Measurements from ENCODE around the gene MACO1.
"Not testable (repeated sequence)": the region's sequence is repeated elsewhere in the genome, so short reads cannot be mapped to it uniquely, and the experiment has no call there.

MACO1 gene

GRCh38 chr1:25437672-25438071 is 7.0 kb downstream of the MACO1 start:
- H3K27ac ChIP-seq = no peak overlapping the region
- no peak for DNase-seq (ENCODE audit: low read depth, low spot score)
- H3K36me3 ChIP-seq (ENCODE audit: insufficient read depth, low read length) = no peaks in the 10 kb centered on the region
- no peak for TF ChIP-seq FOXP2 (optimal IDR thresholded peaks at IDR 0.05; ENCODE audit: control extremely low read depth, extremely low read length, insufficient read depth)
- TF ChIP-seq POLR2AphosphoS5 (IDR thresholded peaks at IDR 0.05; ENCODE audit: borderline replicate concordance, low read depth, low read length) = no peak
- TF ChIP-seq EZH2 (IDR thresholded peaks at IDR 0.05) = no peak
- no peak overlapping the region for H3K9ac ChIP-seq (ENCODE audit: insufficient read length)
- H3K9me3 ChIP-seq (ENCODE audit: low read depth, low read length) = no peaks in the 10 kb centered on the region
- H3K4me3 ChIP-seq = no peak overlapping the region

GRCh38 chr1:25439287-25439686 is 8.6 kb downstream of the MACO1 start:
- no peaks in the 10 kb centered on the region for H3K9me3 ChIP-seq (ENCODE audit: low read depth, low read length)
- H3K9ac ChIP-seq (ENCODE audit: insufficient read length) = no peak overlapping the region
- no peak overlapping the region for H3K27ac ChIP-seq
- DNase-seq (ENCODE audit: low read depth, low spot score) = no peak
- TF ChIP-seq EZH2 (IDR thresholded peaks at IDR 0.05) (no peak), POLR2AphosphoS5 (IDR thresholded peaks at IDR 0.05; ENCODE audit: borderline replicate concordance, low read depth, low read length) (no peak), FOXP2 (optimal IDR thresholded peaks at IDR 0.05; ENCODE audit: control extremely low read depth, extremely low read length, insufficient read depth) (no peak)
- H3K36me3 ChIP-seq (ENCODE audit: insufficient read depth, low read length) = no peaks in the 10 kb centered on the region
- no peak overlapping the region for H3K4me3 ChIP-seq

GRCh38 chr1:25442178-25442577 is 11.5 kb downstream of the MACO1 start:
- no peaks in the 10 kb centered on the region for H3K36me3 ChIP-seq (ENCODE audit: insufficient read depth, low read length)
- no peaks in the 10 kb centered on the region for H3K9me3 ChIP-seq (ENCODE audit: low read depth, low read length)
- no peak overlapping the region for H3K9ac ChIP-seq (ENCODE audit: insufficient read length)
- TF ChIP-seq FOXP2 (optimal IDR thresholded peaks at IDR 0.05; ENCODE audit: control extremely low read depth, extremely low read length, insufficient read depth) (no peak), EZH2 (IDR thresholded peaks at IDR 0.05) (no peak), POLR2AphosphoS5 (IDR thresholded peaks at IDR 0.05; ENCODE audit: borderline replicate concordance, low read depth, low read length) (no peak)
- DNase-seq (ENCODE audit: low read depth, low spot score) = no peak
- no peak overlapping the region for H3K27ac ChIP-seq
- H3K4me3 ChIP-seq = no peak overlapping the region

DNA sequence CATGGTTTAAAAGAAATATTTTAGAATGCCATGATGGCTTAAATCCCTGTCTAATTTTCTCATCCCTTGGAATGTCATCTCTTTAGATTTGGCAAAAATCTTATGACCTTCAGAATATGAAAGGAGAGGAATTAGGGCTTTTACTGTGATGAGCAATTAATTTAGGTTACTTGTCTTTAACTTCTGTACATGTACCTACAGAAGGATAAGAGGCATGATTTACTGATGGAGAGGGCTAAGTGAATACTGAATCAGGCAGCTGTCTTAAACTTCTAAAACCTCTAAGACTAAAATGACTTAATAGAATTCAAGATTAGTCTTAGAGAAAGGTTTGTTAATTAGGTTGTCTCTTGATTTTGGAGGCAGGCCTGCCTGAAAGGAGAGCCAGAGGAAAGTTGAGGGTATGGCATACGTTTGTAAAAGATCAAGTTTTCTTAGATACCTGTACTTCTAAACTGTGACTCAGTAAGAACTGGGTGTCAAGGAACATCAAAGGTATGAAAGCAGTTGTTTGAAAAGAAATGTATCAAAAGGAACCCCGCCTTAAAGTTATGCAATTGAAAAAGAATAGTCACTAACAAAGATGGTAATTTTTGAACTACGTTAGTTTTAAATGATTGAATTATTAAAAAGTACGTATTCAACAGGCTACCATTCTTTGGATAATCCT is 12.5 kb downstream of the MACO1 start:
- TF ChIP-seq FOXP2 (optimal IDR thresholded peaks at IDR 0.05; ENCODE audit: control extremely low read depth, extremely low read length, insufficient read depth) (no peak), EZH2 (IDR thresholded peaks at IDR 0.05) (no peak), POLR2AphosphoS5 (IDR thresholded peaks at IDR 0.05; ENCODE audit: borderline replicate concordance, low read depth, low read length) (no peak)
- Histone ChIP-seq H3K36me3 (ENCODE audit: insufficient read depth, low read length) (no peaks in the 10 kb centered on the region), H3K9me3 (ENCODE audit: low read depth, low read length) (no peaks in the 10 kb centered on the region), H3K27ac (no peak overlapping the region), H3K4me3 (no peak overlapping the region), H3K9ac (ENCODE audit: insufficient read length) (no peak overlapping the region)
- no peak for DNase-seq (ENCODE audit: low read depth, low spot score)

GRCh38 chr1:25444604-25445003 is 13.9 kb downstream of the MACO1 start:
- not testable (repeated sequence) for H3K36me3 ChIP-seq (ENCODE audit: insufficient read depth, low read length); H3K9ac ChIP-seq (ENCODE audit: insufficient read length); DNase-seq (ENCODE audit: low read depth, low spot score); H3K9me3 ChIP-seq (ENCODE audit: low read depth, low read length); H3K27ac ChIP-seq; H3K4me3 ChIP-seq

GRCh38 chr1:25445993-25446538 is 15.4 kb downstream of the MACO1 start:
- TF ChIP-seq POLR2AphosphoS5 (IDR thresholded peaks at IDR 0.05; ENCODE audit: borderline replicate concordance, low read depth, low read length) = no peak
- no peak for TF ChIP-seq FOXP2 (optimal IDR thresholded peaks at IDR 0.05; ENCODE audit: control extremely low read depth, extremely low read length, insufficient read depth)
- TF ChIP-seq EZH2 (IDR thresholded peaks at IDR 0.05) = no peak
- Histone ChIP-seq H3K4me3 (peak overlapping the region; percentile 55), H3K9me3 (ENCODE audit: low read depth, low read length) (no peaks in the 10 kb centered on the region), H3K36me3 (ENCODE audit: insufficient read depth, low read length) (0 out of 2 replicates have a peak, but pooled peaks cover 3% of the 10 kb centered on the region), H3K27ac (peak overlapping the region; percentile 91), H3K9ac (ENCODE audit: insufficient read length) (peak overlapping the region; percentile 34)
- DNase-seq (ENCODE audit: low read depth, low spot score) = no peak

GRCh38 chr1:25447547-25447946 is 16.9 kb downstream of the MACO1 start:
- Histone ChIP-seq H3K27ac (0 out of 2 replicates have a peak overlapping the region, but pooled peaks have one; percentile 42), H3K36me3 (ENCODE audit: insufficient read depth, low read length) (0 out of 2 replicates have a peak, but pooled peaks cover 3% of the 10 kb centered on the region), H3K9ac (ENCODE audit: insufficient read length) (no peak overlapping the region), H3K4me3 (no peak overlapping the region), H3K9me3 (ENCODE audit: low read depth, low read length) (no peaks in the 10 kb centered on the region)
- no peak for DNase-seq (ENCODE audit: low read depth, low spot score)
- TF ChIP-seq FOXP2 (optimal IDR thresholded peaks at IDR 0.05; ENCODE audit: control extremely low read depth, extremely low read length, insufficient read depth) (no peak), POLR2AphosphoS5 (IDR thresholded peaks at IDR 0.05; ENCODE audit: borderline replicate concordance, low read depth, low read length) (no peak), EZH2 (IDR thresholded peaks at IDR 0.05) (no peak)

- Histone ChIP-seq H3K27ac (peak overlapping the region; percentile 62; the same call in 1 of the 2 replicates), H3K4me3 (no peak overlapping the region), H3K9me3 (ENCODE audit: low read depth, low read length) (no peaks in the 10 kb centered on the region), H3K36me3 (ENCODE audit: insufficient read depth, low read length) (peaks cover 13% of the 10 kb centered on the region; the same call in 1 of the 2 replicates), H3K9ac (ENCODE audit: insufficient read length) (peak overlapping the region; percentile 34)
- DNase-seq (ENCODE audit: low read depth, low spot score) = no peak
- TF ChIP-seq EZH2 (IDR thresholded peaks at IDR 0.05) (no peak), POLR2AphosphoS5 (IDR thresholded peaks at IDR 0.05; ENCODE audit: borderline replicate concordance, low read depth, low read length) (no peak), FOXP2 (optimal IDR thresholded peaks at IDR 0.05; ENCODE audit: control extremely low read depth, extremely low read length, insufficient read depth) (no peak)
Observed at GRCh38 chr1:25450891-25451290, 20.2 kb downstream of the MACO1 start.

GRCh38 chr1:25451908-25452307 is 21.2 kb downstream of the MACO1 start:
- H3K4me3 ChIP-seq = no peak overlapping the region
- no peak for TF ChIP-seq POLR2AphosphoS5 (IDR thresholded peaks at IDR 0.05; ENCODE audit: borderline replicate concordance, low read depth, low read length)
- TF ChIP-seq FOXP2 (optimal IDR thresholded peaks at IDR 0.05; ENCODE audit: control extremely low read depth, extremely low read length, insufficient read depth) = no peak
- no peak for TF ChIP-seq EZH2 (IDR thresholded peaks at IDR 0.05)
- no peak overlapping the region for H3K9ac ChIP-seq (ENCODE audit: insufficient read length)
- no peak overlapping the region for H3K27ac ChIP-seq
- H3K9me3 ChIP-seq (ENCODE audit: low read depth, low read length) = no peaks in the 10 kb centered on the region
- H3K36me3 ChIP-seq (ENCODE audit: insufficient read depth, low read length) = peaks cover 20% of the 10 kb centered on the region
- no peak for DNase-seq (ENCODE audit: low read depth, low spot score)

All from SK-N-MC (cell line).